CD4-positive, alpha-beta T cell treated with Interleukin-4 for 4 hours (primary cell): Measurements from ENCODE around the gene MYOG.

ENCODE experiments used
- DNase-seq: peaks from one replicate; pipeline ENCODE4 v3.0.0-alpha.2; 2020

MYOG gene

GRCh38 chr1:203045336-203045735 lies 40.5 kb downstream of the MYOG start:
- DNase-seq, result no peak

GRCh38 chr1:203044546-203045250 lies 41.1 kb downstream of the MYOG start:
- DNase-seq, result no peak

GRCh38 chr1:203043830-203044545 lies 41.8 kb downstream of the MYOG start:
- DNase-seq, result no peak

- no peak for DNase-seq
Observed at GRCh38 chr1:203041351-203041932, 44.4 kb downstream of the MYOG start.

- DNase-seq, result no peak
Observed at GRCh38 chr1:203040513-203041275, 45.1 kb downstream of the MYOG start.

- DNase-seq, result no peak
Observed at GRCh38 chr1:203039609-203040512, 46.0 kb downstream of the MYOG start.

GRCh38 chr1:203038891-203039608 lies 46.8 kb downstream of the MYOG start:
- peak; percentile 59 for DNase-seq

- DNase-seq, result no peak
Observed at GRCh38 chr1:203038217-203038741, 47.5 kb downstream of the MYOG start.

GRCh38 chr1:203037509-203038190 lies 48.2 kb downstream of the MYOG start:
- no peak for DNase-seq

GRCh38 chr1:203036537-203036936 lies 49.3 kb downstream of the MYOG start:
- DNase-seq, result no peak

GRCh38 chr1:203036135-203036534 lies 49.7 kb downstream of the MYOG start:
- no peak for DNase-seq

- no peak for DNase-seq
Observed at GRCh38 chr1:203035111-203036000, 50.5 kb downstream of the MYOG start.

GRCh38 chr1:203034422-203035110 lies 51.2 kb downstream of the MYOG start:
- no peak for DNase-seq

- DNase-seq, result no peak
Observed at GRCh38 chr1:203033917-203034316, 51.9 kb downstream of the MYOG start.

- no peak for DNase-seq
Observed at GRCh38 chr1:203033287-203033686, 52.5 kb downstream of the MYOG start.
